Liver (tissue), 9 donors: ENCODE measurements around the gene CH25H. TPM values are rescaled to one million over a fixed set of nuclear protein-coding genes. Genes with fewer than 3 reads are reported as not detected.
"Not testable (repeated sequence)": the region's sequence is repeated elsewhere in the genome, so short reads cannot be mapped to it uniquely, and the experiment has no call there.

ENCODE experiments used
- DNase-seq: peaks from one replicate; pipeline ENCODE4 v3.0.0-alpha.2; 2017; ENCODE audit warnings: low spot score
- H3K27ac ChIP-seq, 2 donors: one replicate each; pipeline ENCODE4 v1.7.0; 2013; ENCODE audit warnings: inconsistent platforms in 2 of 2, low read length in 2 of 2, control low read depth in 1 of 2, low read depth in 1 of 2, mild to moderate bottlenecking in 1 of 2
- H3K27me3 ChIP-seq, 4 donors: one replicate each; pipeline versions ENCODE4 v1.6.1 to v1.7.0; 2013; ENCODE audit warnings: low read length in 3 of 4, inconsistent platforms in 1 of 4, mild to moderate bottlenecking in 1 of 4, moderate library complexity in 1 of 4; ENCODE audit not compliant: control insufficient read depth in 4 of 4, insufficient read depth in 4 of 4
- H3K36me3 ChIP-seq, 4 donors: one replicate each; pipeline versions ENCODE4 v1.6.1 to v1.7.0; 2013; ENCODE audit warnings: low read length in 3 of 4, mild to moderate bottlenecking in 3 of 4, low read depth in 1 of 4, moderate library complexity in 1 of 4; ENCODE audit not compliant: control insufficient read depth in 4 of 4, insufficient read depth in 3 of 4
- H3K4me1 ChIP-seq, 4 donors: one replicate each; pipeline versions ENCODE4 v1.6.1 to v1.7.0; 2013; ENCODE audit warnings: low read length in 3 of 4, mild to moderate bottlenecking in 3 of 4, moderate library complexity in 1 of 4; ENCODE audit not compliant: control insufficient read depth in 4 of 4, insufficient read depth in 4 of 4
- H3K4me3 ChIP-seq, 3 donors: one replicate each; pipeline versions ENCODE4 v1.6.1 to v1.7.0; 2013; ENCODE audit warnings: low read length in 3 of 3, control low read depth in 1 of 3, low read depth in 1 of 3, mild to moderate bottlenecking in 1 of 3
- H3K9ac ChIP-seq, 2 donors: one replicate each; pipeline ENCODE4 v1.7.0; 2013; ENCODE audit warnings: low read length in 2 of 2, mild to moderate bottlenecking in 2 of 2, moderate library complexity in 2 of 2, control low read depth in 1 of 2, low read depth in 1 of 2
- H3K9me3 ChIP-seq, 4 donors: one replicate each; pipeline versions ENCODE4 v1.6.1 to v1.7.0; 2013; ENCODE audit warnings: low read length in 3 of 4; ENCODE audit not compliant: control insufficient read depth in 4 of 4
- ATF3 ChIP-seq: IDR thresholded peaks from 2 replicates; pipeline ENCODE4 v1.6.1; 2016; ENCODE audit warnings: antibody characterized with exemption
- CTCF ChIP-seq: fragments of 150-350 bp; IDR thresholded peaks from 2 replicates; pipeline ENCODE4 v1.5.1; 2017; ENCODE audit warnings: improper control_type of control experiment, low read depth, low read length; ENCODE audit not compliant: missing input control
- EGR1 ChIP-seq, 2 donors: IDR thresholded peaks; 2 replicates each; pipeline ENCODE4 v1.6.1; 2016 to 2018; ENCODE audit warnings: antibody characterized with exemption in 2 of 2, low read depth in 2 of 2
- FOXA1 ChIP-seq: IDR thresholded peaks from 2 replicates; pipeline ENCODE4 v1.6.1; 2016; ENCODE audit warnings: antibody characterized with exemption
- FOXA2 ChIP-seq: IDR thresholded peaks from 2 replicates; pipeline ENCODE4 v1.6.1; 2016; ENCODE audit warnings: antibody characterized with exemption
- GABPA ChIP-seq, 2 donors: IDR thresholded peaks in 1 of 2; conservative IDR thresholded peaks in 1 of 2; 2 replicates each; pipeline ENCODE4 v1.6.1; 2016; ENCODE audit warnings: antibody characterized with exemption in 2 of 2, mild to moderate bottlenecking in 1 of 2, moderate library complexity in 1 of 2
- HNF4A ChIP-seq, 2 donors: conservative IDR thresholded peaks; 2 replicates each; pipeline ENCODE4 v1.6.1; 2016; ENCODE audit warnings: antibody characterized with exemption in 2 of 2, mild to moderate bottlenecking in 2 of 2
- HNF4G ChIP-seq: IDR thresholded peaks from 2 replicates; pipeline ENCODE4 v1.6.1; 2016; ENCODE audit warnings: antibody characterized with exemption
- JUND ChIP-seq, 2 donors: IDR thresholded peaks; 2 replicates each; pipeline ENCODE4 v1.6.1; 2016; ENCODE audit warnings: antibody characterized with exemption in 2 of 2
- NR2F2 ChIP-seq: IDR thresholded peaks from 2 replicates; pipeline ENCODE4 v1.6.1; 2016; ENCODE audit warnings: antibody characterized with exemption
- RAD21 ChIP-seq, 2 donors: IDR thresholded peaks; 2 replicates each; pipeline ENCODE4 v1.6.1; 2016; ENCODE audit warnings: antibody characterized with exemption in 2 of 2, mild to moderate bottlenecking in 2 of 2
- REST ChIP-seq: IDR thresholded peaks from 2 replicates; pipeline ENCODE4 v1.6.1; 2016; ENCODE audit warnings: antibody characterized with exemption, mild to moderate bottlenecking
- RXRA ChIP-seq, 2 donors: IDR thresholded peaks; 2 replicates each; pipeline ENCODE4 v1.6.1; 2017 to 2018; ENCODE audit warnings: antibody characterized with exemption in 2 of 2, mild to moderate bottlenecking in 1 of 2
- SP1 ChIP-seq: IDR thresholded peaks from 2 replicates; pipeline ENCODE4 v1.6.1; 2018; ENCODE audit warnings: antibody characterized with exemption, mild to moderate bottlenecking
- ZBTB33 ChIP-seq: IDR thresholded peaks from 2 replicates; pipeline ENCODE4 v1.6.1; 2016; ENCODE audit warnings: antibody characterized with exemption
- WGBS: extraction: QIAGEN DNeasy Blood & Tissue Kit; methylation state at CpG from one replicate; pipeline ENCODE4 v1.1.7; 2013; 5-methylcytosine and 5-hydroxymethylcytosine counted together
- polyA plus RNA-seq, 2 donors: library from polyadenylated mRNA; stranded (reverse) in 1 of 2; unstranded in 1 of 2; fragments of 200-250 nt in 1 of 2; fragments of >200 nt in 1 of 2; fragmentation: Nextera tagmentation in 1 of 2; extraction: Ambion mirVana in 1 of 2; gene quantifications; one replicate each; pipeline versions ENCODE4 v1.2.1 to v1.2.3, GENCODE V29; 2013 to 2015
- total RNA-seq, 2 donors: library from RNA; depleted of rRNA; stranded (reverse); fragments of >200 nt; gene quantifications; one replicate each; pipeline ENCODE4 v1.2.3, GENCODE V29; 2014
- donor health status: healthy.
- donor health status: healthy.
- donor health status: healthy.
- donor health status: healthy.
- donor health status: healthy.

Gene CH25H
- total and polyA plus RNA-seq, 4 donors, result 0.08 to 0.33 (median 0.25) TPM; not detected in 1

- Histone ChIP-seq H3K36me3 (no peaks in the 10 kb centered on the region), H3K9ac (no peak overlapping the region), H3K4me3 (no peak overlapping the region), H3K27ac (no peak overlapping the region), H3K4me1 (no peaks in the 10 kb centered on the region), H3K9me3 (no peaks in the 10 kb centered on the region), H3K27me3 (peaks cover 0 to 2% (median 0%) of the 10 kb centered on the region in 4 donors)
- 91% methylated on average over 4 of the region's 4 CpGs for whole genome bisulfite sequencing
- TF ChIP-seq RXRA (IDR thresholded peaks at IDR 0.05), result no peak
- no peak for DNase-seq
These were observed 35.1 kb downstream of the CH25H start for GRCh38 chr10:89171996-89172395.

GRCh38 chr10:89171263-89171872 lies 35.7 kb downstream of the CH25H start:
- Histone ChIP-seq H3K4me3 (no peak overlapping the region), H3K27ac (no peak overlapping the region), H3K36me3 (no peaks in the 10 kb centered on the region), H3K4me1 (no peaks in the 10 kb centered on the region), H3K9ac (no peak overlapping the region), H3K27me3 (peaks cover 0 to 2% (median 0%) of the 10 kb centered on the region in 4 donors), H3K9me3 (no peaks in the 10 kb centered on the region)
- TF ChIP-seq EGR1 (IDR thresholded peaks at IDR 0.05; ENCODE audit: low read depth in 2 of 2), result no peak
- TF ChIP-seq JUND (IDR thresholded peaks at IDR 0.05), result no peak
- no peak for TF ChIP-seq CTCF
- no peak for TF ChIP-seq REST
- 80% methylated on average over 2 of the region's 2 CpGs for WGBS
- no peak for DNase-seq

- not testable (repeated sequence) for H3K27me3 ChIP-seq, H3K27ac ChIP-seq, DNase-seq, H3K4me3 ChIP-seq, H3K9me3 ChIP-seq, H3K9ac ChIP-seq, H3K4me1 ChIP-seq, H3K36me3 ChIP-seq
- 84% methylated on average over 9 of the region's 9 CpGs for WGBS
These were observed 38.7 kb downstream of the CH25H start for GRCh38 chr10:89168354-89168900.

- Histone ChIP-seq H3K27me3 (peaks cover 0 to 2% (median 0%) of the 10 kb centered on the region in 4 donors), H3K36me3 (no peaks in the 10 kb centered on the region), H3K9ac (no peak overlapping the region), H3K9me3 (no peaks in the 10 kb centered on the region), H3K4me3 (no peak overlapping the region), H3K27ac (no peak overlapping the region), H3K4me1 (peaks cover 0 to 8% (median 7%) of the 10 kb centered on the region in 4 donors)
- DNase-seq, result no peak
- TF ChIP-seq GABPA (IDR thresholded peaks at IDR 0.05 in 1 of 2, conservative IDR thresholded peaks at IDR 0.05 in 1 of 2) (no peak), HNF4G (no peak), HNF4A (conservative IDR thresholded peaks at IDR 0.05) (no peak), SP1 (no peak), ZBTB33 (no peak), RXRA (IDR thresholded peaks at IDR 0.05) (no peak), FOXA2 (no peak), RAD21 (IDR thresholded peaks at IDR 0.05) (no peak), ATF3 (no peak), JUND (IDR thresholded peaks at IDR 0.05) (no peak), FOXA1 (no peak), NR2F2 (no peak)
These were observed 39.2 kb downstream of the CH25H start for GRCh38 chr10:89167915-89168314.
